Activated naive CD8-positive, alpha-beta T cell treated with anti-CD3 and anti-CD28 coated beads for 36 hours (primary cell): ENCODE measurements around the gene CTAGE15. TPM values are rescaled to one million over a fixed set of nuclear protein-coding genes. Genes with fewer than 3 reads are reported as not detected.
"Not testable (repeated sequence)": the region's sequence is repeated elsewhere in the genome, so short reads cannot be mapped to it uniquely, and the experiment has no call there.

Experiments
- DNase-seq: peaks from one replicate; pipeline ENCODE4 v3.0.0; 2021
- H3K27ac Mint-ChIP-seq: one replicate; pipeline ENCODE4 v1.8.0; 2022; ENCODE audit warnings: mild to moderate bottlenecking, moderate library complexity, mixed read lengths
- H3K27me3 Mint-ChIP-seq: one replicate; pipeline ENCODE4 v1.8.0; 2022; ENCODE audit warnings: mild to moderate bottlenecking, mixed read lengths
- H3K36me3 Mint-ChIP-seq: one replicate; pipeline ENCODE4 v1.8.0; 2021; ENCODE audit warnings: mild to moderate bottlenecking, mixed read lengths
- H3K4me1 Mint-ChIP-seq: one replicate; pipeline ENCODE4 v1.8.0; 2021; ENCODE audit warnings: mixed read lengths
- H3K4me3 Mint-ChIP-seq: one replicate; pipeline ENCODE4 v1.8.0; 2022; ENCODE audit warnings: mild to moderate bottlenecking, moderate library complexity, mixed read lengths
- H3K9me3 Mint-ChIP-seq: one replicate; pipeline ENCODE4 v1.8.0; 2022; ENCODE audit warnings: mixed read lengths
- total RNA-seq, 2 experiments: library from RNA; stranded (reverse); gene quantifications; one replicate each; pipeline ENCODE4 v1.2.3, GENCODE V29; 2021

The CTAGE15 gene
- total RNA-seq, 2 experiments from 2014 or later = 0.20 to 0.52 TPM

GRCh38 chr7:143615545-143615944 lies 43.9 kb downstream of the CTAGE15 start:
- DNase-seq, H3K9me3 Mint-ChIP-seq, H3K27me3 Mint-ChIP-seq, H3K36me3 Mint-ChIP-seq, H3K4me1 Mint-ChIP-seq, H3K27ac Mint-ChIP-seq, H3K4me3 Mint-ChIP-seq: not testable (repeated sequence)

- not testable (repeated sequence) for H3K4me3 Mint-ChIP-seq, H3K4me1 Mint-ChIP-seq, DNase-seq, H3K9me3 Mint-ChIP-seq, H3K36me3 Mint-ChIP-seq, H3K27me3 Mint-ChIP-seq, H3K27ac Mint-ChIP-seq
Measured at GRCh38 chr7:143617204-143617603, 45.6 kb downstream of the CTAGE15 start.

- not testable (repeated sequence) for H3K27me3 Mint-ChIP-seq, H3K4me1 Mint-ChIP-seq, H3K9me3 Mint-ChIP-seq, DNase-seq, H3K4me3 Mint-ChIP-seq, H3K27ac Mint-ChIP-seq, H3K36me3 Mint-ChIP-seq
Measured at GRCh38 chr7:143620058-143620457, 48.5 kb downstream of the CTAGE15 start.

DNA sequence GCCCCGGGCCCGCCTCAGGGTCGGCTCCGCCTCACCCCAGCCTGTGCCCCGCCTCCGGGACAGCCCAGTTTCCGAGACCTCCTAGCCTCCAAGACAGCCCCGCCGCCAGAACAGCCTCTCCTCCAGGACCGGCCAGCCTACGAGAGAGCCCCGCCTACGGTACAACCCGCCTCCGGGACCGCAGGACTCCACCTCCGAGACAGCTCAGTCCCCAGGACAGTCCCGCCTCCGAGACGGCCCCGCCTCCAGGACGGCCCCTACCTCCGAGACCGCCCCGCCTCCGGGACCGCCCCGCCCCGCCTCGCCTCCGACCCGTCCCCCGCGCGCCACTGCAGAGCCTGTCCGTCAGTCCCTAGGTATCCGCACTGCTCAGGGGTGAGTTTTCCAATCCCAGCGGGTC lies 49.0 kb downstream of the CTAGE15 start, which contains the start of gene TCAF2:
TSS of gene TCAF2 (plus strand) at position 329 of the 400 bp plus-strand sequence.
- DNase-seq, H3K36me3 Mint-ChIP-seq, H3K9me3 Mint-ChIP-seq: not testable (repeated sequence)

DNA sequence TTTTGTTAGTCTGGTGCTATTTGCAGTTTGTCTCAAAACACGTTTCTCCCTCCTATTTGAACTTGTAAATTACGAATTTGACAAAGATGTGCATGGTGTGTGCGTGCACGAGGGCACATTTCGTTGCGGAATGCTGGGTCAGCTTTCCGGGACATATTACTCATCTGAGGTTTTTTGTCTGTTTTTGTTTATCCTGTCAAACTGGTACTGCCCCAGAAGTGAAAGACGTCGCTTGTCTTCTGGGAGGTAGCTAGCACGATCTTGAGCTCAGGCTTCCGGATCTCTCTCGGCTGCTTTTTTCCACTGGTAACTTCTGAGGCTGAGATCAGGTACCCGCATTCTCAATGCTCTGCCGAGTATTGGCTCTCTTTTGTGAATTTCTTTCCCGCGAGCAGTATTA lies 49.6 kb downstream of the CTAGE15 start:
- not testable (repeated sequence) for H3K4me3 Mint-ChIP-seq, H3K27ac Mint-ChIP-seq, H3K9me3 Mint-ChIP-seq, H3K36me3 Mint-ChIP-seq, DNase-seq, H3K27me3 Mint-ChIP-seq, H3K4me1 Mint-ChIP-seq

More for the DNA sequence above, 49.0 kb downstream of the CTAGE15 start, which contains the start of gene TCAF2:
- not testable (repeated sequence) for H3K27ac Mint-ChIP-seq, H3K4me3 Mint-ChIP-seq, H3K27me3 Mint-ChIP-seq, H3K4me1 Mint-ChIP-seq

DNA sequence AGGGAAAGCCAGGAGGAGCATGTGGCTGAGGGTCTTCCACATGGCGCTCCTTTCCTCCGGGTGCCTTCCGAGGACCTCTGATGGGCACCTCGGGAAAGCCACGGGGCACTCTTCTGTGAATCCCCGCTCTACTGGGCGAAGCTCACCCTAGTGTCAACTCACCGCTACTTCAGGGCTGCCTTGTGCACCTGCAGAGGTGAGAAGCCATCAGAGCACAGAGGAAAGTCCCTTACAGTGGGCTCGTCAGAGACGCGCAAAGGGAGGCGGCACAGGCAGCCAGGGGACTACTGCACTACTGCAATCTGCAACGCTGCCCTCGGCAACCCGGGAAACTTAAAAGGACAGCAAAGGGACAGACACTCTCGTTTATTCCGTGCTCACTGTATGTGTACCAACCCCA lies 50.5 kb downstream of the CTAGE15 start:
- H3K4me1 Mint-ChIP-seq, H3K27me3 Mint-ChIP-seq, H3K36me3 Mint-ChIP-seq, H3K9me3 Mint-ChIP-seq, DNase-seq, H3K27ac Mint-ChIP-seq, H3K4me3 Mint-ChIP-seq: not testable (repeated sequence)

Other genes starting within 250 kb of the CTAGE15 start
- 1 to 10 TPM; 1.7 to 2.0 TPM for gene FAM131B, start 209.1 kb upstream of the CTAGE15 start, total RNA-seq
- gene ZYX, start 190.5 kb upstream of the CTAGE15 start, total RNA-seq = 100 to 1,000 TPM; 116 to 118 TPM
- gene EPHA1, start 162.9 kb upstream of the CTAGE15 start, total RNA-seq = 1 to 10 TPM; 2.3 to 3.4 TPM
- not detected for gene TAS2R60, start 128.3 kb upstream of the CTAGE15 start, total RNA-seq
- not detected for gene TAS2R41, start 93.9 kb upstream of the CTAGE15 start, total RNA-seq
- gene TCAF2, start 49.2 kb downstream of the CTAGE15 start, total RNA-seq = 10 to 100 TPM; 31.5 to 31.7 TPM
- under 1 TPM in 1 of 2 experiments, not detected in 1; 0.52 TPM for gene CTAGE6, start 185.9 kb downstream of the CTAGE15 start, total RNA-seq